ENCODE measurements around the gene TXNDC2.

TXNDC2 gene

DNA sequence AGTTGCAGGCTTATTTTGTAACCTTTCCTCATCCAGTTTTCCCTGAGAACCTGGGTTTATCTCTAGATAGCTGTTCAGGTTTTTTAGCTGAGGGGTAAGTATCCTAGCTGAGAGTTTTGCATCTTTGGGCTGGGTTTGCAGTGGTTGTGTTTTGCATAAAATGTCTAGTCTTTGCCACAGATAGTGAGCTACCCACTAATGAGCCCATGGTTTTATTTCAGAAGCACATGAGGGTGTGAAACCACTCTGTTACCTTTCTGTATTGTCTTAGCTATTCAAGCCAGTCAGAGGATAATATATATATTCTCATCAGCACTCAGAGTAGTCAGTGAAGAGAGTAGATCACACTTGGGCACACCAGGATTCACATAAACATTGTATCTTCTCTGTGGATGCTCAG lies 24.6 kb upstream of the TXNDC2 start:
- no peak for DNase-seq

DNA sequence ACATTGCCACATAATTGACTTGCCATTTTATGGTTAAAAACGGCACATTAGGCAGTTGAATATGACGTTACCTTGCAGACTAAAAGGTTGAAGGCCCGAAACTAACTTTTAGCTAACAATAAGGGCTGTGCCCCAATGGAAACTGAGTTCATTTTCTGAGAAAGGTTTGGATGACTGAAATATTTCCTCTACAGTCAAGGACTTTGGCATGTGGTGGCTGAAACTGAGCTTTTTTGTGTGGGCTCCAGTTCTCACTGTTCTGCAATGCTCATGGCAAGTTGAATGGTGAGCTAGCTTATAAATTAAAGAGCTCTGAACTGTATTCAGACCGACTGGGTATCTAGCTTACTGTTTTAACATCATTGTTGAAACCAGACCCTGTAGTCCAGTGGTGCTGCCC lies 23.8 kb upstream of the TXNDC2 start:
- DNase-seq = no peak

DNA sequence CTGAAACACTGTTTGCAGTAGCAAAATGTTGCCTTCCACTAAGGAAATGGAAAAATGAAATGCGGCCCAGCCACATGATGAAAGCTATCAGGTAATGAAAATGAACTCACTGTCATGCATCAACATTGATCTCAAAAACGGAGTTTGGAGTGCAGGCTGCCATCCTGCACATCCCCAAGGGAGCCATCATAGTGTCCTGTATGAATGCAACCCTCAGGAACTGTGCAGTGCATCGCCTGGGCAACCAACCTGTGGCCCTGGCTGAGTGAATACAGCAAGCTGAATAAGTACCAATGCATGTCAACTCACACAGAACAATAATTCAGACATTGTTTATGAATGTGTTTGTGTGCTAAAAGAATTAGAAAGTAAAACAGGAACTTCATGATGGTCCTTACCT lies 23.1 kb upstream of the TXNDC2 start:
- DNase-seq = no peak

DNA sequence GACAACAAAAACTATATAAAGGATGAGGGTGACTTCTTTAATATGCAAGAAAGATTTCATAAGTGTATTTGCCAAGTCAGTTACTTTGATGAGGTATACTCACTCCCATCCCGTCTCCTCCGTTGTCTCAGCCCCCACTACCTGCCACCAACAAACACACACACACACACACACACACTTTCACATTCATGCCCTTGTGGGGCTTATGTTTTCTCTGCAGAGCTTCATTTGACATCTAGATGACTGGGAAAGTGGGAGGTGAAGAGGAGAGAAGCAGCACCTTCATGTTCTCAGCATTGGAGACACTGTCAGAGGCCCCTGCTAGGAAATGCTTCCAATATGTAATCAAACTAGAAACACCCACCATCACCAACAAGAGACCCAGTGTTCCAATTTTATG lies 22.5 kb upstream of the TXNDC2 start:
- no peak for DNase-seq

DNA sequence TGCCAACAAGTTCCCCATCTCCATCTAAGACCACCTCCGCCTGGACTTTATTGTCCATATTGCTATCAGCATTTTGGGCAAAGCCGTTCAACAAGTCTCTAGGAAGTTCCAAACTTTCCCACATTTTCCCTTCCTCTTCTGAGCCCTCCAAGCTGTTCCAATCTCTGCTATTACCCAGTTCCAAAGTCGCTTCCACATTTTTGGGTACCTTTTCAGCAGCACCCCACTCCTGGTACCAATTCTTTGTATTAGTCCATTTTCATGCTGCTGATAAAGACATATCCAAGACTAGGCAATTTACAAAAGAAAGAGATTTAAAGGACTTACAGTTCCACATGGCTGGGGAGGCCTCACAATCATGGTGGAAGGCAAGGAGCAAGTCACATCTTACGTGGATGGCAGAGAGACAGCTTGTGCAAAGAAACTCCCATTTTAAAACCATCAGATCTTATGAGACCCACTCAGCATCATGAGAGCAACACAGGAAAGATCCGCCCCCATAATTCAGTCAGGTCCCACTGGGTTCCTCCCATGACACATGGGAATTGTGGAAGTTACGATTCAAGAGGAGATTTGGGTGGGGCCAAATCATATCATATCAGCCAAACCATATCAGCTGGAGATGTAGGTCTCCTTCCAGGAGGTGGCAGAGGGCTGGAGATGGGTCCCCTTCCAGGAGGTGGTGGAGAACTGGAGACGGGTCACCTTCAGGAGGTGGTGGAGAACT lies 19.8 kb upstream of the TXNDC2 start:
- DNase-seq = no peak

DNA sequence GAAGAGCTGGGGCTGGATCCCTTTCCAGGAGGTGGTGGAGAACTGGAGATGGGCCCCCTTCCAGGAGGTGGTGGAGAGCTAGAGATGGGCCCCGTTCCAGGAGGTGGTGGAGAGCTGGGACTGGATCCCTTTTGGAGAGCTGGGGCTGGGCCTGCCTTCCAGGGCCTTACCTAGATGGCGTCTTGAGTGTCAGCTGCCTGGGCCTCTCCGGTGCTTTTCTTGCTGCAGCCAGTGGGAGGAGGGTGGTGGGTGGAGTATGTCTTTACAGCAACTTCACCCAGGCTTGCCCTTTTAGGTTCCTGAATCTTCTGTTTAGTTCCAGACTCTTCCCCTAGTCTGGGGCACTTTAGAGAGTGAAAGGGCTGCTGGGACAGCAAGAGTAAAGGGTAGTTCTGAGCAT lies 19.1 kb upstream of the TXNDC2 start:
- no peak for DNase-seq

DNA sequence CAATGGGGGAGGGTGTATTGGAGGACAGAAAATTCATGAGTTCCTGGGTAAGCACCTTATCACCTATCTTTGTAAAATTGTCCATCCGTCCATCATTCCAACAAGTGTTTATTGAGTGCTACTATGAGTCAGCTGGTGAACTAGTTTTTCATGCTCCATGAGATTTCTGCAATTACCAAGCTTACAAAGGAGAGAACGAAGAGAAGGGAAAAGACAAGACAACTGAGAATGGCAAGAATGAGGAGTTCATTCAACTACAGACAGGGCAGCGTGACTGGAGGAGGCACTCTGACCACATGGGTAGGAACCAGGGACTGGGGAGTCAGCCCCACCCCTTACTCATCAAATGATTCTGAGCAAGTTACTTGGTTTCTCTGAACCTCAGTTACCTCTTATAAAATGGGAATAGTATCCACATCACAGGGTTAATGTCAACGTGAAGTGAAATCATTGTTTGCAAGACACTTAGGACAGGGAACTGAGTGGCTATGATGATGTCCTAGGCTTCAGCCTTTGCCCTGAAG lies 18.6 kb upstream of the TXNDC2 start:
- DNase-seq = no peak

DNA sequence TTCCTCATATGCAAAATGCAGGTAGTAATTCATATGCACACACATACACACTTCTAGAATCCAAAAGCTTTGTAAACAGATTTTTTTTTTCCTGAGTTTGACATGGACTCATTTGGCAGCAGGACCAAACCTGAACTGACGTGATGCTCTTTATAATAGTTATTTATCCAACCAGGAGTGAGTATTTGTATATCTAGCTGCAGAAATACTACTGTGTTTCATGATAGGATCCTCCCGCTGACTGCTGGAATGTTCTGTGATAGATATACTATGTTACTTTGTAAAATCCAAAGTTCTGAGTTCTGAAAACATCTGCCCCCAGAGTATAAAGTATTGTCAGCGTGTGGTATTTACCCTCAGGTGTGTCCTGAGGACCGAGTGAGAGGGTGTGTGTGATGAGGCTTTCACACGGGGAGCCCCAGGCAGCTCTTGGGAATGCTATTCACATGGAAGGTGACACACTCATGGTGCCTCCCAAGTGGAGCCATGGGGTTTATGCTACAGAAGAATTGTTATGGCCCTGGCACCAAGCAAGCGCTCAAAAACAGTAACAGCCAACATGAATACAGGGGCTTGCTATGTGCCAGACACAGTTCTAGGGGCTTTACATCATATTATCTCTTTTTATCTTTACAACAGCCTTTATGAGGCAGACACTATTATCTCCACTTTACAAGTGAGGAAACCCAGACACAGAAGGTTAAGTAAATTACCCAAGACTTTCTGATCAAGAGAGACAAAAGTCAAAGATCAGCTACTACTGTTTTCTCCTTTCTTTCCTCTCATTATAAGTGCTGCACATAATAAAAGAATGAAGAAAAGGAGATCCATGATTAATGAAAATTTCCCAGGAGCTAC lies 16.7 kb upstream of the TXNDC2 start:
- no peak for DNase-seq

DNA sequence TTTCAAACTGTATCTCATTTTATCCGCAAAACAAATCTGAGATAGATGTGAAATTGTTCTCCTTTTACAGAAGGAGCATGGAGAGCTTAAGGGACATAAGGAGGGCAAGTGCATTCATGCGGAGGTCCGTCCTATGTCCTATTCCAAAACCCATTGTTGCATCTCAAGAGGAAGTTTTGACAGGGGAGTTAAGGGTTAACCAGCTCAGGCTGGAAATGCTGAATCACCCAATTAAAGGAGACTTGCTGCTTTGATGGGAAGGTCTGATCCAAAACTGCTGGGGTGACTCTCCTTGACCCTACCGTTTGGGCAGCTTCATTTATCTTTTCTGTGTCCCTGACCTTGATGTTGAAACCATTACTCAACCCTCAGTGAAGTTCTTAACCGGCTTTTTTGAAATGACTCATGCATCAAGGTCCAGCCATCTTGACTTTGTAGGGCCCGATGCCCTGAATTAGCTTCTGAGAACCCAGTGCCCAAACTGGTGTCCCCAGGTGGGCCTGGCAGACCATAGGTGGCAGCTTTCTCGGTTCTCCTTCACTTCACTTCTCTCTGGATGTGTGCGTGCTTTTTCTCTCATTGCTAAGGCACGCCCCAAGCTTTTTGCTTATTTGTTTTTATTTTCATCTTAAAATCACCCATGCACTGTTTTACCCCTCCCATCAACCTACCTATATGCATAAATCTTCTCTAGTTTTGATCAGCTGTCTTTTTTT lies 15.9 kb upstream of the TXNDC2 start:
- peak; percentile 80 for DNase-seq

DNA sequence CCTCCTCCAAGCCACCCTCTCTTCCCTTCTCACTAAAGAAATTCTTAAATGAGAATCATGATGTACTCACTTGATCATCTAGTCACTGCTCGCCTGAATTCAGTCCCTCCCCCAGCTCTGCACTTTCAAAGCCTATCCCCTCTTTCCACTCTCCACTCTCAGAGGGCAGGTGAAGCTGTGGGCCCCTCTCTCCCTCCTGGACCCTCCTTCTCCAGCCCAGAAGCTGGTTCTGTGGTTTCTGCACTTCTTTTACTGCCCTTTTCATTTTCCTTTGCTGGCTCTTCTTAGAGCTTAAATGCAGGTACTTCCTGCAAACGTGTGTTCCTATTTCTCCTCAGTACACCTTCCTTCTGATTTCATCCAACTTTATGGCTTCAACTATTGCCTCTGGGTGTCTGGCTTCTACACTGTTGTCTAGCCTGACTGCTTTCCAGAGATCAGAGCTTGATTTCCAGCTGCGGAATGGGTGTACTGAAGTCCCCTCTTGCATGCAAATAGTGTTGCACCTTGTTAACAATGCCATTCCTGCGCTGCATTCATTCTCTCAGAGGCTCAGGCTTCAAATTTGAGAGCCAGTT lies 15.3 kb upstream of the TXNDC2 start:
- no peak for DNase-seq

DNA sequence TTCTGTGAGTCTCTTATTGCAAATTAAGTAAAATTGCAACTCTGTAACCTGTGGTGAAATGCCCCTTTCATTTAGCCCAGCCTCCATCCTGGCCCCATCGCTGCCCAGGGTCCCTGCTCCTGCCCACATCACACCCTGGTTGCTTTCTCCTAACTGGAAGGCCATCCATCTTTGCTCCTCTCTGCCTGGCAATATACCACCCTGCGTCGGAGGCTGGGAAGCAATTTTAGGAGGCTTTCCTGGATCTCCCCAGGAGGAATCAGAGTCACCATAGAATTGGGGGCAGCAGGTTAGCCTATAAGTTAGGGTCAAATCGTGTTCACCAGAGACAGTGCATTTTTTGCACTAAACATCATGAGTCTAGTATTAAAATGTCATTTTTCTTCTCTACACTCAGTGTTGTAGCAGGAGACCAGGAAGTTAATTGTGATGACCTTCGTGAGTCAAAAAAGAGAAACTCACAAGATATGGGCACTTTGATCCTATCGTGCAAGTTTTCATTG lies 14.5 kb upstream of the TXNDC2 start:
- DNase-seq = no peak

DNA sequence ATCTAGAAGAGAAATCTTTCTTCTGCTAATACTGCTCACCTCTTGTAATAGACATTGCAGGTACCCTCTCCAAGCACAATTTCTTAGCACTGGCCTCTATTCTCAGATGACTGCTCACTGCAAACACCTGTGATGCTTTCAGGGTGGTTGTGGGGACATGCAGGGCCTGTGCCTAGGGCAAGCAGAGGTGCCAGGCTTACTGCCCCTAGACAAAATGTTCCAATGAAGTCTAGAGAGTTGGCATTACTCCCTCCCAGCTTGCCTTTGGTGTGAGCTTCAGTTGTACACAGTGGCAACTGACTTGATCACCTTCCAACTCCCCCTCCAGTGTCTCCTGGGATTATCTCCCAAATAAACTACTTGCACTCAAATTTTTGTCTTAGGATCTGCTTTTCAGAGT lies 12.9 kb upstream of the TXNDC2 start:
- DNase-seq = no peak

DNA sequence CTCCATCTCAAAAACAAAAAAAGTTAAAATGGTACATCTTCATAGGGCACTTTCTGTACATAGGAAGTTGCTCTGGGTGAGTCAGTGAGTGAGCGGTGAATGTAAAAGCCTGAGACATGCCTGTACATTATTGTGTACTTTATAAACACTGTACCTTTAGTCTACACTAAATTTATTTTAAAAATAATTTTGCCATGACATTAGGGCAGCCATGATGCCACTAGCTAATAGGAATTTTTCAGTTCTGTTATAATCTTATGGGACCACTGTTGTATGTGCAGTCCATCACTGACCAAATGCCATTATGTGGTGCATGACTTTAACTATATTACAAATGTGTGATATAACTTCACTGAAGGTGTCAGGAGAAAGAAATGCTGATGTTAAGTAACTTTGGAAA lies 11.0 kb upstream of the TXNDC2 start:
- peak; percentile 21 for DNase-seq

DNA sequence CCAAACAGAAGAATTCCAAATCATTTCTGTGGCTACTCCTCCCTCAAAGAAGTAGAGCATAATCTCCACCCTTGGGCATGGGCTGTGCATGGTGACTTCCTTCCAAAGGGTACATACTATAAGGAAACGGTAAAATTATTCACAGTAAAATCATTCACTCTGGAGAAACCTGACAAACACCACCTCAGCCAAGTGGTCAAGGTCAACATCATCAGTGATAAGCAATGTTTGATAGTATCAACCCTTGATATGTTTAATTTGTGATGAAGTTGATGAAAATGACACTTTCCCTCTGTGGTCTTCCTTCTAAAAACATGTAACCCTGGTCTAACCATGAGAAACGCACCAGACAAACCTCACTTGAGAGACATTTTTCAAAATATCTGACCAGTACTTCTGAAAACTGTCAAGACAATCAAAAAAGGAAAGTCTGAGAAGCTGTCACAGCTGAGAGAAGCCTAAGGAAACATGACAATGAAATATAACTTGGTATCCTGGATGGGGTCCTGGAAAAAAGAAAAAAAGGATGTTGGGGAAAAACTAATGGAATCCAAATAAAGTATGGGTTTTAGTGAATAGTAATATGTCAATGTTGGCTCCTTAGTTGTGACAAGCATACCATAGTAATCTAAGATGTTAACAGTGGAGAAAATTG lies 9.4 kb upstream of the TXNDC2 start:
- no peak for DNase-seq

DNA sequence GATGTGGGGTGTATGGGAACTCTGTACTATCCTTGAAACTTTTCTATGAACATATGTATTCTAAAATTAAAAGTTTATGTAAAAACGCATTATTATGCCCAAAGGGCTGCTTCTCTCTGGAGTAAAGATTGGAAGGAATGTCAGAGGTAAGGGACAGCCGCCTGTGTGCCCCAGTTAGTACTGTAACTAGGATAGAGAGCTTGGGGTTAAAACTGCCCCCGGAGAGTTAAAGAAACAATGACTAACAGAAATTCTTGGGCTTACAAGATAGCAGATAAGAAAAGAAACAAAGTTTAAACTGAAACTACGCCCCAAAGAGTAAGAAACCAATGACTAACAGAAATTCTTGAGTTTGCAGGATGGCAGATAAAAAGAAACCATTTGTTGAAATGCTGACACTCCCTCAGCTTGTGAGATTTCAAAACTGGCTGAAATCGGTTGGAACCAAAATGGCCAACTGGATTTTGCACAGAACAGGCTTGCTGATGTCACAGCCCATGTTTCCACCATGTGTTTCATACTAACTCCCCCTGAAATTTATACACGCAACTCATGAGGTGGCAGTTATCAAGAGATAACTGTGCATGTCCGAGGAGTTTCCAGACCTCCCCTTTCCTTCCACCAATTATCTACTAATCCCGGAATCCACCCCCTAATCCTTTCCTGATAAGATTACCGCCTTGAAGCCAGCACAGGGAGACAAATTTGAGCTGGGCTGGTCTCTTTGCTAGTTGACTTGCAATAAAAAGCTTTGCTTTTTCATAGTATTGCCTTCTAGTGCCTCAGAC lies 8.7 kb upstream of the TXNDC2 start:
- peak; percentile 82 for DNase-seq

DNA sequence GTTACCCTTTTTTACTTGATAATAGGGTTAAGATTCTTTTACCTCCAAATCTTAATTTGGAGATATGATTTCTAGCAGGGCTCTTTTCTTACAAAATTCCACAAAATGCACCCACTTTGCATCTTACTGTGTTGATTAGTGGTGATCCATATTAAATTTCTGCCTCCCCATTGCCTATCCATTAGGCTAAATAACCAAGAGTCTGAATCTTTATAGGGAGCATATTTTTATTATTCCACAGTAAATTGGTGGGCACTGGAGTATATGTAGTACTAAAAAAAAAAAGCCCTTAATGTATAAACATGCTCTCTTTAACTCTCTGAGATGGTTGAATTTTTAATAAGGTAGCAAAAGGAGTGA lies 8.1 kb upstream of the TXNDC2 start:
- no peak for DNase-seq

DNA sequence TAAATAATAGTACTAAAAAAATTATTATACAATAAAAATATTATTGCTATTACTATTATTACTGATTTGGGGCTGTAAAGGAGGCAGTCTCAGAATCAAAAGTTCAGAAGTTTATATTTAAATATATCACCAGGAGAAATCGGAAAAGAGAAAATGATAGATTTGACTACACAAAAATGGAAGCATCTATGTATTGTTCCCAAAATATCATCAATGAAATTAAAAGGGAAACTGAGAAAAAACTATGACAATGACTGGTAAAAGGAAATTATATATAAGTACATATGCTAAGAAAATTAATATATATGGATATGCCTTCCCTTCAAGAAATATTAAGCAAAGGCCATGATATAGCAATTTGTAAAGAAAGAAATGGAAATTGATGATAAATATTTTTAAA lies 7.7 kb upstream of the TXNDC2 start:
- DNase-seq = no peak

DNA sequence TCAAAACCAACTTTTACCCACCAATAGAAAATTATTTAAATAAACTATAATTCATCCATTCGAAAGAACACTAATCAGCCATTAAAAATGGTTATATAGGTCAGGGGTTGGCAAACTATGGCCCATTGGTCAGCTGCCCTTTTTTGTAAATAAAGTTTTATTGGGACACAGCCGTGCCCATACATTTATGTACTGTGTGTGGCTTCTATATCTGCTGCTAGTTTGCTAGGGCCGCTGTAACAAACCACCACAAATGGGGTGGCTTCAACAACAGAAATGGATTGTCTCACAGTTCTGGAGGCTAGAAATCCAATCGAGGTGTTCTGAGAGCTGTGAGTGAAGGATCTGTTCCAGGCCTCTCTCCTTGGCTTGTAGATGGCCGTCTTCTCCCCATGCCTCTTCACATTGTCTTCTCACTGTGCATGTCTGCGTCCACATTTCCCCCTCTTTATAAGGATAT lies 7.0 kb upstream of the TXNDC2 start:
- no peak for DNase-seq

DNA sequence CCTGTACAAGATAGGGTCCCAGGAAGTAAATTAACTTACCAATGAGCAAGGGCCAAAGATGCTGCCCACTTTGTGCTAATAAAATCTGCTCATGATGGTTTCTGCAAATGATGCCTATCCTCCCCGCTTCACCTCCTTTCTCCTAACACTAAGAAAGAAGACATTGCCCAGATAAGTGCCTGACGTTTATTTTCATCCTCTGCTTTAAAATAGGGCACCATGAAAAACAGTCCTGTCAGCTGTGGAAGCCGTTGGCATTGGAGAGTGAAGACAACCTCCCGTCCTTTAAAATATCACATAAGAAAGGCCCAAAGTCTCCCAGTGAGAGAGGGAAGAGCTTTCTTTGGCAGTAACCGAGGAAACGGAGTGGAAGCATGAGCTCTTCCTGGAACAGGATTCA lies 1.7 kb upstream of the TXNDC2 start:
- no peak for DNase-seq

DNA sequence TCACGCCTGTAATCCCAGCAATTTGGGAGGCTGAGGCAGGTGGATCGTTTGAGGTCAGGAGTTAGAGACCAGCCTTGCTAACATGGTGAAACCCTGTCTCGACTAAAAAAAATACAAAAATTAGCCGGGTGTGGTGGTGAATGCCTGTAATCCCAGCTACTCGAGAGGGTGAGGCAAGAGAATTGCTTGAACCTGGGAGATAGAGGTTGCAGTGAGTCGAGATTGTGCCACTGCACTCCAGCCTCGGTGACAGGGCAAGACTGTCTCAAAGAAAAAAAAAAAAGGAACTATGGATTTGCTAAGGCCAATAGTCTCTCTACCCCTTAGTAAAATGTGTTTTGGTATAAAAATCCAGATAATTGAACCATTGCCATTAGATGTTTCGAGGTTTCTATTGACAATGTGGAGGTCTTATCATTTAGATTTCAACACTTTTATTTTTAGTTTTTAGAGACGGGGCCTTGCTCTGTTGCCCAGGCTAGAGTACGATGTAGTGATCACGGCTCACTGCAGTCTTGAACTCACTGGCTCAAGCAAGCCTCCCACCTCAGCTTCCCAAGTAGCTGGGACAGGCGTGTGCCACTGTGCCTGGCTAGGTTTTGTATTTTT lies 1.1 kb upstream of the TXNDC2 start:
- no peak for DNase-seq

DNA sequence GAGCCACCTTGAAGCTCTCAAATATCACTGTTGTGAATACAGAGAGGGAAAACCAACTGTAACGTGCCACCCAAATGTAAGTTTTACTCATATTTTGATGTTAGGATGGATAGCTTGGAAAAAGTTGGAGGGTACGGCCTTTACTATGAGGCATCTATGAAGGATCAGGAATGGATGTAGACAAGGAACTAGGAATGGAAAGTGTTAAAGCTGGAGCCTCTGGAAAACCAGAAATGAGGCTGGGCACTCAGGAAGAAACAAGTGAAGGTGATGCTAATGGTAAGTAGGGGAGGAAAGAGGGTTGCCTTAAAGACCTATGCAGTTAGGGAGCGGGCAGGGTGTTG lies 204 bp downstream of the TXNDC2 start:
- no peak for DNase-seq

Data from fibroblast of upper back skin (primary cell).